Measurements from ENCODE around the gene AP5Z1. TPM values are rescaled to one million over a fixed set of nuclear protein-coding genes. Genes with fewer than 3 reads are reported as not detected.

The AP5Z1 gene
- total and polyA plus RNA-seq, 12 donors, result 8.4 to 188 (median 49.5) TPM

GRCh38 chr7:4763794-4764185 is 11.6 kb upstream of the AP5Z1 start:
- no peak for TF ChIP-seq CTCF (IDR thresholded peaks at IDR 0.05)
- TF ChIP-seq POLR2A (IDR thresholded peaks at IDR 0.05), result no peak
- DNase-seq, result no peak
- Histone ChIP-seq H3K27ac (no peak overlapping the region), H3K9me3 (replicated peaks in 1 of 3) (no peaks in the 10 kb centered on the region), H3K36me3 (replicated peaks in 1 of 2) (peaks cover 0 to 76% of the 10 kb centered on the region in 2 donors), H3K4me3 (no peak overlapping the region), H3K27me3 (no peaks in the 10 kb centered on the region), H3K4me1 (replicated peaks in 1 of 2) (peaks cover 0 to 5% of the 10 kb centered on the region in 2 donors)
- intact Hi-C loops (cut with DNase I), result no loop called here
- WGBS, 4 donors, result 93 to 98% (median 94%) methylated on average over 17 to 21 of the region's 21 CpGs

- Histone ChIP-seq H3K27me3 (no peaks in the 10 kb centered on the region), H3K9me3 (replicated peaks in 1 of 3) (no peaks in the 10 kb centered on the region), H3K4me3 (no peak overlapping the region), H3K4me1 (replicated peaks in 1 of 2) (peaks cover 0 to 12% of the 10 kb centered on the region in 2 donors), H3K36me3 (replicated peaks in 1 of 2) (peaks cover 0 to 69% of the 10 kb centered on the region in 2 donors), H3K27ac (no peak overlapping the region)
- TF ChIP-seq POLR2A (IDR thresholded peaks at IDR 0.05) (no peak), CTCF (IDR thresholded peaks at IDR 0.05) (no peak)
- DNase-seq, result no peak
- 84 to 92% (median 86%) methylated on average over 18 to 35 of the region's 35 CpGs for WGBS, 4 donors
- intact Hi-C loops (cut with DNase I), result no loop called here
Observed at GRCh38 chr7:4764402-4765007, 10.9 kb upstream of the AP5Z1 start.

GRCh38 chr7:4765776-4766490 is 9.5 kb upstream of the AP5Z1 start:
- intact Hi-C loops (cut with DNase I), result no loop called here
- H3K4me3 ChIP-seq, result no peak overlapping the region
- TF ChIP-seq POLR2A (IDR thresholded peaks at IDR 0.05) (no peak), CTCF (IDR thresholded peaks at IDR 0.05) (no peak)
- no peaks in the 10 kb centered on the region for H3K9me3 ChIP-seq (replicated peaks in 1 of 3)
- 78 to 87% (median 86%) methylated on average over 15 to 23 of the region's 23 CpGs for WGBS, 4 donors
- no peak for DNase-seq
- peak overlapping the region in 1 of 5 donors; percentile 5 for H3K27ac ChIP-seq
- H3K4me1 ChIP-seq (replicated peaks in 1 of 2), result peaks cover 0 to 16% of the 10 kb centered on the region in 2 donors
- H3K27me3 ChIP-seq, result no peaks in the 10 kb centered on the region
- peaks cover 0 to 55% of the 10 kb centered on the region in 2 donors for H3K36me3 ChIP-seq (replicated peaks in 1 of 2)

- no peak overlapping the region for H3K4me3 ChIP-seq
- no peak for TF ChIP-seq CTCF (IDR thresholded peaks at IDR 0.05)
- TF ChIP-seq POLR2A (IDR thresholded peaks at IDR 0.05), result no peak
- no peaks in the 10 kb centered on the region for H3K27me3 ChIP-seq
- peaks cover 0 to 16% of the 10 kb centered on the region in 2 donors for H3K4me1 ChIP-seq (replicated peaks in 1 of 2)
- intact Hi-C loops (cut with DNase I), result no loop called here
- peaks cover 0 to 45% of the 10 kb centered on the region in 2 donors for H3K36me3 ChIP-seq (replicated peaks in 1 of 2)
- 91 to 94% (median 92%) methylated on average over 37 of the region's 37 CpGs for WGBS, 4 donors
- H3K9me3 ChIP-seq (replicated peaks in 1 of 3), result no peaks in the 10 kb centered on the region
- peak overlapping the region in 1 of 5 donors; percentile 5 for H3K27ac ChIP-seq
- DNase-seq, result no peak
Observed at GRCh38 chr7:4766666-4767519, 8.5 kb upstream of the AP5Z1 start.

Measured in adrenal gland (tissue), 12 donors.